HepG2 (cell line): ENCODE results near the gene MAST1. TPM values are rescaled to one million over a fixed set of nuclear protein-coding genes. Genes with fewer than 3 reads are reported as not detected.

Experiments
- AKAP8 ChIP-seq: sonication (generic); formaldehyde crosslinking; IDR thresholded peaks from 2 replicates; pipeline ENCODE4 v1.5.1; 2020; ENCODE audit warnings: mild to moderate bottlenecking, missing genetic modification reagents
- CEBPG ChIP-seq: IDR thresholded peaks from 2 replicates; pipeline ENCODE4 v1.6.1; 2016
- CREB1 ChIP-seq, 2 experiments: fragments of 450-650 bp in 1 of 2; IDR thresholded peaks; 2 replicates each; pipeline ENCODE4 v1.6.1; 2016 to 2017; ENCODE audit warnings: control low read depth in 1 of 2, mild to moderate bottlenecking in 1 of 2, missing compliant biosample characterization in 1 of 2, missing genetic modification characterization in 1 of 2
- HMG20B ChIP-seq: conservative IDR thresholded peaks from 2 replicates; pipeline ENCODE4 v1.6.1; 2016; ENCODE audit warnings: missing genetic modification reagents, missing compliant biosample characterization
- HNF1B ChIP-seq: sonication (generic); formaldehyde crosslinking; IDR thresholded peaks from 2 replicates; pipeline ENCODE4 v1.5.1; 2020; ENCODE audit warnings: mild to moderate bottlenecking, moderate library complexity, missing genetic modification reagents
- HNF4G ChIP-seq, 2 experiments: sonication (generic) in 1 of 2; formaldehyde crosslinking in 1 of 2; IDR thresholded peaks; 2 replicates each; pipeline versions ENCODE4 v1.4.0 to v1.6.1; 2011 to 2020; ENCODE audit warnings: borderline replicate concordance in 2 of 2, low read depth in 2 of 2, mild to moderate bottlenecking in 2 of 2, low read length in 1 of 2, missing genetic modification reagents in 1 of 2, moderate library complexity in 1 of 2
- IRF9 ChIP-seq: sonication (generic); formaldehyde crosslinking; IDR thresholded peaks from 2 replicates; pipeline ENCODE4 v1.8.0; 2022; ENCODE audit warnings: missing genetic modification reagents, mild to moderate bottlenecking, borderline replicate concordance
- NFKB2 ChIP-seq: sonication (generic); formaldehyde crosslinking; IDR thresholded peaks from 2 replicates; pipeline ENCODE4 v1.4.0; 2020; ENCODE audit warnings: missing genetic modification reagents, borderline replicate concordance
- RFX3 ChIP-seq: IDR thresholded peaks from 2 replicates; pipeline ENCODE4 v1.6.1; 2016; ENCODE audit warnings: missing biosample characterization, missing genetic modification reagents
- SNAI1 ChIP-seq: sonication (generic); formaldehyde crosslinking; IDR thresholded peaks from 2 replicates; pipeline ENCODE4 v1.5.0; 2020; ENCODE audit warnings: mild to moderate bottlenecking, missing genetic modification reagents, borderline replicate concordance
- SOX13 ChIP-seq, 3 experiments: fragments of 450-650 bp in 1 of 3; sonication (generic) in 1 of 3; formaldehyde crosslinking in 1 of 3; IDR thresholded peaks in 2 of 3; conservative IDR thresholded peaks in 1 of 3; 2 replicates each; pipeline versions ENCODE4 v1.5.0 to v1.6.1; 2016 to 2020; ENCODE audit warnings: antibody characterized with exemption in 1 of 3, mild to moderate bottlenecking in 1 of 3, missing compliant biosample characterization in 1 of 3, missing genetic modification reagents in 1 of 3, moderate library complexity in 1 of 3
- SP4 ChIP-seq: sonication (generic); formaldehyde crosslinking; IDR thresholded peaks from 2 replicates; pipeline ENCODE4 v1.8.1; 2023; ENCODE audit warnings: mild to moderate bottlenecking, missing genetic modification reagents
- TBL1XR1 ChIP-seq: fragments of 150-350 bp; IDR thresholded peaks from 2 replicates; pipeline ENCODE4 v1.6.1; 2014; ENCODE audit warnings: borderline replicate concordance, low read length; ENCODE audit not compliant: partially characterized antibody
- XRCC5 ChIP-seq: fragments of 200-400 bp; formaldehyde crosslinking; optimal IDR thresholded peaks from 2 replicates; pipeline ENCODE3; 2017; ENCODE audit warnings: mild to moderate bottlenecking, low read length
- ZBTB21 ChIP-seq: sonication (generic); formaldehyde crosslinking; IDR thresholded peaks from 2 replicates; pipeline ENCODE4 v1.4.0; 2020; ENCODE audit warnings: missing genetic modification reagents
- ZNF382 ChIP-seq: sonication (generic); formaldehyde crosslinking; IDR thresholded peaks from 2 replicates; pipeline ENCODE4 v1.5.0; 2020; ENCODE audit warnings: missing genetic modification reagents, mild to moderate bottlenecking, borderline replicate concordance
- ZNF552 ChIP-seq: sonication (generic); formaldehyde crosslinking; IDR thresholded peaks from 2 replicates; pipeline ENCODE4 v1.9.0; 2022; ENCODE audit warnings: missing genetic modification reagents, mild to moderate bottlenecking, borderline replicate concordance
- ZNF580 ChIP-seq: IDR thresholded peaks from 2 replicates; pipeline ENCODE4 v1.6.1; 2016; ENCODE audit warnings: low read depth, borderline replicate concordance
- ZNF709 ChIP-seq: sonication (generic); formaldehyde crosslinking; IDR thresholded peaks from 2 replicates; pipeline ENCODE4 v1.5.0; 2020; ENCODE audit warnings: mild to moderate bottlenecking, missing genetic modification reagents
- polyA plus RNA-seq, 8 experiments: library from polyadenylated mRNA; depleted of rRNA in 3 of 8; stranded (reverse) in 7 of 8; unstranded in 1 of 8; fragments of >200 nt; fragmentation: Illumina TruSeq in 4 of 8; extraction: Trizol in 4 of 8; gene quantifications; 2 replicates each; pipeline versions ENCODE4 v1.2.1 to v1.2.3, GENCODE V29; 2011 to 2016; ENCODE audit warnings: low read depth in 4 of 8, missing spikeins in 1 of 8, mixed read lengths in 1 of 8; ENCODE audit not compliant: insufficient read depth in 1 of 8
- total RNA-seq, 5 experiments: library from RNA; depleted of rRNA; stranded (reverse); fragments of >200 nt; fragmentation: Illumina TruSeq; extraction: Trizol; gene quantifications; 2 replicates each; pipeline ENCODE4 v1.2.3, GENCODE V29; 2016; ENCODE audit warnings: low read depth in 1 of 5
- TF ChIP-seq, protein P1 (sequence below): sonication (generic); formaldehyde crosslinking; IDR thresholded peaks from 2 replicates; pipeline ENCODE4 v1.4.0; 2020; ENCODE audit warnings: missing genetic modification reagents, borderline replicate concordance

Gene MAST1
- total and polyA plus RNA-seq, 2 of the 13 experiments (the other 11 are each of a cell fraction or from before 2014, with no cell fraction given) = 0.73 to 4.7 TPM

DNA sequence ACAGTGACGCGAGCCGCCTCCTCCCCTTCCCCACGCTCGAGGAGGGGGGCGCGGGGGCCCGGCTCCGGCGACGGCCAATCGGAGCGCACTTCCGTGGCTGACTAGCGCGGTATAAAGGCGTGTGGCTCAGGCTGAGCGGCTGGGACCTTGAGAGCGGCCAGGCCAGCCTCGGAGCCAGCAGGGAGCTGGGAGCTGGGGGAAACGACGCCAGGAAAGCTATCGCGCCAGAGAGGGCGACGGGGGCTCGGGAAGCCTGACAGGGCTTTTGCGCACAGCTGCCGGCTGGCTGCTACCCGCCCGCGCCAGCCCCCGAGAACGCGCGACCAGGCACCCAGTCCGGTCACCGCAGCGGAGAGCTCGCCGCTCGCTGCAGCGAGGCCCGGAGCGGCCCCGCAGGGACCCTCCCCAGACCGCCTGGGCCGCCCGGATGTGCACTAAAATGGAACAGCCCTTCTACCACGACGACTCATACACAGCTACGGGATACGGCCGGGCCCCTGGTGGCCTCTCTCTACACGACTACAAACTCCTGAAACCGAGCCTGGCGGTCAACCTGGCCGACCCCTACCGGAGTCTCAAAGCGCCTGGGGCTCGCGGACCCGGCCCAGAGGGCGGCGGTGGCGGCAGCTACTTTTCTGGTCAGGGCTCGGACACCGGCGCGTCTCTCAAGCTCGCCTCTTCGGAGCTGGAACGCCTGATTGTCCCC is 46.8 kb upstream of the MAST1 start, which contains the start of gene JUNB (continued):
- TF ChIP-seq HNF1B (CRISPR knock-in tag) (peak; percentile 85), ZBTB21 (CRISPR knock-in tag) (peak; percentile 42; the same call in 1 of the 2 replicates), SOX13 (IDR thresholded peaks at IDR 0.05) (no peak), SOX13 (CRISPR knock-in tag; conservative IDR thresholded peaks at IDR 0.05 in 1 of 2, IDR thresholded peaks at IDR 0.05 in 1 of 2) (peak in 1 of 2 experiments; percentile 67; a peak in 2 of 4 replicates), SNAI1 (CRISPR knock-in tag) (no peak), ZNF580 (CRISPR knock-in tag) (peak; percentile 80; the same call in 1 of the 2 replicates), TBL1XR1 (peak; percentile 74), SP4 (CRISPR knock-in tag) (peak; percentile 81; the same call in 1 of the 2 replicates), HNF4G (IDR thresholded peaks at IDR 0.05; ENCODE audit: borderline replicate concordance, low read depth, low read length) (peak; percentile 6; the same call in 1 of the 2 replicates), HNF4G (CRISPR knock-in tag; IDR thresholded peaks at IDR 0.05; ENCODE audit: borderline replicate concordance, low read depth) (no peak; the same call in 1 of the 2 replicates), AKAP8 (peak; percentile 66; the same call in 1 of the 2 replicates), ZNF382 (CRISPR knock-in tag) (no peak), XRCC5 (peak; percentile 47), NFKB2 (peak; percentile 89; the same call in 1 of the 2 replicates), IRF9 (CRISPR knock-in tag) (peak; percentile 82; the same call in 1 of the 2 replicates), ZNF709 (peak; percentile 40; the same call in 1 of the 2 replicates), ZNF552 (CRISPR knock-in tag) (peak; percentile 90; the same call in 1 of the 2 replicates), HMG20B (CRISPR knock-in tag) (peak; percentile 44; the same call in 1 of the 2 replicates), RFX3 (CRISPR knock-in tag) (no peak; the same call in 1 of the 2 replicates), CEBPG (CRISPR knock-in tag) (peak; percentile 15; the same call in 1 of the 2 replicates), CREB1 (IDR thresholded peaks at IDR 0.05) (peak; percentile 84), CREB1 (CRISPR knock-in tag; IDR thresholded peaks at IDR 0.05) (peak; percentile 92)
- TF ChIP-seq, protein P1, sequence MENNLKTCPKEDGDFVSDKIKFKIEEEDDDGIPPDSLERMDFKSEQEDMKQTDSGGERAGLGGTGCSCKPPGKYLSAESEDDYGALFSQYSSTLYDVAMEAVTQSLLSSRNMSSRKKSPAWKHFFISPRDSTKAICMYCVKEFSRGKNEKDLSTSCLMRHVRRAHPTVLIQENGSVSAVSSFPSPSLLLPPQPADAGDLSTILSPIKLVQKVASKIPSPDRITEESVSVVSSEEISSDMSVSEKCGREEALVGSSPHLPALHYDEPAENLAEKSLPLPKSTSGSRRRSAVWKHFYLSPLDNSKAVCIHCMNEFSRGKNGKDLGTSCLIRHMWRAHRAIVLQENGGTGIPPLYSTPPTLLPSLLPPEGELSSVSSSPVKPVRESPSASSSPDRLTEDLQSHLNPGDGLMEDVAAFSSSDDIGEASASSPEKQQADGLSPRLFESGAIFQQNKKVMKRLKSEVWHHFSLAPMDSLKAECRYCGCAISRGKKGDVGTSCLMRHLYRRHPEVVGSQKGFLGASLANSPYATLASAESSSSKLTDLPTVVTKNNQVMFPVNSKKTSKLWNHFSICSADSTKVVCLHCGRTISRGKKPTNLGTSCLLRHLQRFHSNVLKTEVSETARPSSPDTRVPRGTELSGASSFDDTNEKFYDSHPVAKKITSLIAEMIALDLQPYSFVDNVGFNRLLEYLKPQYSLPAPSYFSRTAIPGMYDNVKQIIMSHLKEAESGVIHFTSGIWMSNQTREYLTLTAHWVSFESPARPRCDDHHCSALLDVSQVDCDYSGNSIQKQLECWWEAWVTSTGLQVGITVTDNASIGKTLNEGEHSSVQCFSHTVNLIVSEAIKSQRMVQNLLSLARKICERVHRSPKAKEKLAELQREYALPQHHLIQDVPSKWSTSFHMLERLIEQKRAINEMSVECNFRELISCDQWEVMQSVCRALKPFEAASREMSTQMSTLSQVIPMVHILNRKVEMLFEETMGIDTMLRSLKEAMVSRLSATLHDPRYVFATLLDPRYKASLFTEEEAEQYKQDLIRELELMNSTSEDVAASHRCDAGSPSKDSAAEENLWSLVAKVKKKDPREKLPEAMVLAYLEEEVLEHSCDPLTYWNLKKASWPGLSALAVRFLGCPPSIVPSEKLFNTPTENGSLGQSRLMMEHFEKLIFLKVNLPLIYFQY (CRISPR knock-in tag) = peak; percentile 75; the same call in 1 of the 2 replicates
